A673 (cell line): ENCODE measurements around the gene SAMSN1. TPM values are rescaled to one million over a fixed set of nuclear protein-coding genes. Genes with fewer than 3 reads are reported as not detected.

Source experiments
- BruUV-seq: library from RNA; stranded (reverse); fragments of 400-500 nt; replicated peaks from 2 replicates; lab custom pipeline; 2021; lab: Mats Ljungman, UMichigan
- CTCF ChIA-PET: fragments of 300-600 bp; sonication (Branson Sonifier 250); formaldehyde crosslinking; loops from one replicate; lab custom pipeline; 2022; ENCODE audit warnings: antibody characterized with exemption; lab: Charles Lee
- POLR2A ChIA-PET: fragments of 300-600 bp; sonication (Branson Sonifier 250); formaldehyde crosslinking; loops from one replicate; lab custom pipeline; 2022; ENCODE audit warnings: antibody characterized with exemption; ENCODE audit not compliant: low non-redundant PET; lab: Charles Lee
- DNase-seq: peaks from one replicate; pipeline ENCODE4 v3.0.0-alpha.2; 2015; ENCODE audit warnings: low spot score
- H3K27ac ChIP-seq: fragments of 200-600 bp; sonication (generic); 2 replicates; pipeline ENCODE4 v1.5.1; 2016; ENCODE audit warnings: mixed run types, low read depth, mild to moderate bottlenecking, mixed read lengths, antibody characterized with exemption, low read length; ENCODE audit not compliant: poor library complexity, severe bottlenecking
- H3K27me3 ChIP-seq: fragments of 200-600 bp; sonication (generic); replicated peaks from 2 replicates; pipeline ENCODE4 v1.6.1; 2017; ENCODE audit warnings: mixed run types, low read depth, mild to moderate bottlenecking, mixed read lengths, antibody characterized with exemption, low read length; ENCODE audit not compliant: insufficient read depth, poor library complexity
- H3K36me3 ChIP-seq: fragments of 200-600 bp; sonication (generic); 2 replicates; pipeline ENCODE4 v1.6.1; 2016; ENCODE audit warnings: mixed run types, mild to moderate bottlenecking, mixed read lengths, antibody characterized with exemption, low read length; ENCODE audit not compliant: insufficient read depth, poor library complexity, severe bottlenecking
- H3K4me1 ChIP-seq: fragments of 200-600 bp; sonication (generic); 2 replicates; pipeline ENCODE4 v1.6.1; 2017; ENCODE audit warnings: mixed run types, mild to moderate bottlenecking, mixed read lengths, antibody characterized with exemption, low read length; ENCODE audit not compliant: insufficient read depth, poor library complexity, severe bottlenecking
- H3K4me3 ChIP-seq: fragments of 200-600 bp; sonication (generic); 2 replicates; pipeline ENCODE4 v1.5.1; 2016; ENCODE audit warnings: low read depth, mixed run types, mild to moderate bottlenecking, mixed read lengths, low read length; ENCODE audit not compliant: poor library complexity, severe bottlenecking
- H3K9me3 ChIP-seq: fragments of 200-600 bp; sonication (generic); 2 replicates; pipeline ENCODE4 v1.6.1; 2016; ENCODE audit warnings: mixed run types, low read depth, mild to moderate bottlenecking, mixed read lengths, antibody characterized with exemption, low read length; ENCODE audit not compliant: poor library complexity, severe bottlenecking
- EZH2 ChIP-seq: fragments of 200-600 bp; sonication (generic); IDR thresholded peaks from 2 replicates; pipeline ENCODE4 v1.6.1; 2017; ENCODE audit warnings: borderline replicate concordance, low read depth, mild to moderate bottlenecking, mixed read lengths, antibody characterized with exemption, low read length; ENCODE audit not compliant: poor library complexity, severe bottlenecking
- intact Hi-C: fragments of 100-400 bp; cut with micrococcal nuclease; formaldehyde crosslinking; loops from one replicate; pipeline ENCODE4 v1.10.0; 2022; ENCODE audit not compliant: unreplicated experiment
- total RNA-seq: library from RNA; stranded (reverse); gene quantifications from 2 replicates; pipeline ENCODE4 v1.2.3, GENCODE V29; 2021
- TF ChIP-seq, protein P1 (sequence below): fragments of 300-800, 200-600 bp; sonication (generic); conservative IDR thresholded peaks from 2 replicates; pipeline ENCODE4 v1.5.1; 2017; ENCODE audit warnings: low read depth, mild to moderate bottlenecking, antibody characterized with exemption, low read length, moderate library complexity, mixed read lengths

Gene SAMSN1
- total RNA-seq, 1 experiment from 2014 or later: not detected

DNA sequence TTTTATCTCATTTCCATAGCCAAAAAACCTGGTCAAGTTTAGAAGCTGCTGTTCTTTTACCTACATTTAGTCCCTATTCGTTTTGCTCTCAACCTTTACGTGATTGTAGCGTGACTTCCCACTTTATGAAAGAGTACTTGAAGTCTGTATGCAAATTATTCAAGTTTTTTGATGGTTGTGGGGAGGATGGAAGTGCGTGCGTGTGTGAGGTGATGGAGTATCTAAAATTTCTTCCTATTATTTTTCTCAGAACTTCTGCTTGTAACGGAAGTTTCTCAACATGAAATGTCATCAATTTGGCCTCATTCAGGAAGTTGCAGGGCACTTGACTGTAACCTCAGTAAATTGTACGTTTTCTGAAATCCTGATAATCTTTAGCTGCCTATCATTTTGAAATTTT, 64.0 kb downstream of the SAMSN1 start:
- H3K4me3 ChIP-seq: no peak overlapping the region
- H3K27ac ChIP-seq: no peak overlapping the region
- ChIA-PET POLR2A (interaction anchor here (0.6 kb wide), 1 partner anchor 390 kb away, joined by 5 read pairs; no protein-coding TSS in a partner anchor), CTCF (no interaction called here)
- H3K9me3 ChIP-seq: no peaks in the 10 kb centered on the region
- H3K4me1 ChIP-seq: peaks cover 19% of the 10 kb centered on the region
- DNase-seq: peak; percentile 33
- BruUV-seq: no TSS peak
- H3K36me3 ChIP-seq: no peaks in the 10 kb centered on the region
- intact Hi-C loops: no loop called here
- TF ChIP-seq, protein P1, sequence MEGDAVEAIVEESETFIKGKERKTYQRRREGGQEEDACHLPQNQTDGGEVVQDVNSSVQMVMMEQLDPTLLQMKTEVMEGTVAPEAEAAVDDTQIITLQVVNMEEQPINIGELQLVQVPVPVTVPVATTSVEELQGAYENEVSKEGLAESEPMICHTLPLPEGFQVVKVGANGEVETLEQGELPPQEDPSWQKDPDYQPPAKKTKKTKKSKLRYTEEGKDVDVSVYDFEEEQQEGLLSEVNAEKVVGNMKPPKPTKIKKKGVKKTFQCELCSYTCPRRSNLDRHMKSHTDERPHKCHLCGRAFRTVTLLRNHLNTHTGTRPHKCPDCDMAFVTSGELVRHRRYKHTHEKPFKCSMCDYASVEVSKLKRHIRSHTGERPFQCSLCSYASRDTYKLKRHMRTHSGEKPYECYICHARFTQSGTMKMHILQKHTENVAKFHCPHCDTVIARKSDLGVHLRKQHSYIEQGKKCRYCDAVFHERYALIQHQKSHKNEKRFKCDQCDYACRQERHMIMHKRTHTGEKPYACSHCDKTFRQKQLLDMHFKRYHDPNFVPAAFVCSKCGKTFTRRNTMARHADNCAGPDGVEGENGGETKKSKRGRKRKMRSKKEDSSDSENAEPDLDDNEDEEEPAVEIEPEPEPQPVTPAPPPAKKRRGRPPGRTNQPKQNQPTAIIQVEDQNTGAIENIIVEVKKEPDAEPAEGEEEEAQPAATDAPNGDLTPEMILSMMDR: no peak
- TF ChIP-seq EZH2: no peak
- no peaks in the 10 kb centered on the region for H3K27me3 ChIP-seq

DNA sequence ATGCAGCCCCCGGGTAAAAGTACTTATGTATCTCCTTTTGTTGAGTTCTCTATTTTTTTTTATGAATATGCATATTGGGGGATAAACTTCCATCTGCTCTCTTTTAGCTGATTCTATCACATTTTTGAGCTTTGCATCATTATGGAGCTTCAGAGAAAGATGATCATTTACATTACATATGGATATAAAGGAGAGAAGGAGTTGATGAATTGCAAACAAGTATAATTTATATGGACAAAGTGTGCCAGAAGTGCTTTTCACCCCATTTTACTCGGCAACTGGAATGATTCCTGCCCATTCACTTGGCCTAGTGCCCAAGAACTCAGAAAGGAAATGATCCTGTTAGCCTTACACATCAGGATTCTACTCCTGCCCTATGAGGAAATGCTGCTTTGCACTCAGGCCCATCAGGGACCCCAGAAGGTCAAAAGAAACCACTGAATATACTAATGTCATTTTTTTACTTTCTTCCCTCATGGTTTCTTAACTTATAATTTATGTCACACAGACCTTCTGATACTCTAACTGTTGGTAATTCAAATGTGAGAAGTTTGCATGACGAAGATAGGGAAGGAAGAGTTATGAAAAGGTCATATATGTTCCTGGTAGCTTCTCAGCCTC, 65.6 kb downstream of the SAMSN1 start:
- POLR2A ChIA-PET: no interaction called here

DNA sequence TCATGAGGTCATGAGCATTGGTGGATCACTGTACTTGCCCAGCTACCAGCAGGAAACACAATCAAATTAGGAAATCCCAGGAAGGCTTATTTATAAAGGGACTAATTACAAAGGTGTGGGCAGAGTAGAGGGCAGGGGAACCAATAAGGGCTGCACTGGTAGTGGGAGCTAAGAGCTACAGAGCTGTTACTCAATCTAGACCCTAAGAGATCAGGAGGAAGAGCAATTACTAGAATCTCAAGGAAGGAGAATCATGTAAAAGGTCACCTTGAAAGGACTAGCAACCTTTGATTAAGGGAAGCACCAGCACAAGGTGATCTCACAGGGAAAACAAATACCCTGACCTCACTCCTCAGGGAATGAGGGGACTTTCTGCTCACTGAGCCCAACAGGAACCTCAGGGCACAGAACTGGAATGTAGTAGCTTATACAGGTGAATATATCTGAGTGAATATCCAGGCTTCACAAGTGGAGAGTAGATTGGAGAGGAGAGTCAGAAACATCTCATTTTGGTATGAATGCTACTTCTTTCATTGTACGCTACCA, 66.8 kb downstream of the SAMSN1 start:
- no TSS peak for BruUV-seq
- no peak overlapping the region for H3K4me3 ChIP-seq
- no peak overlapping the region for H3K27ac ChIP-seq
- no peaks in the 10 kb centered on the region for H3K36me3 ChIP-seq
- ChIA-PET CTCF (no interaction called here), POLR2A (no interaction called here)
- no peak for TF ChIP-seq EZH2
- TF ChIP-seq, protein P1: no peak
- no peaks in the 10 kb centered on the region for H3K27me3 ChIP-seq
- peaks cover 19% of the 10 kb centered on the region for H3K4me1 ChIP-seq
- intact Hi-C loops: no loop called here
- no peak for DNase-seq
- no peaks in the 10 kb centered on the region for H3K9me3 ChIP-seq

More for the DNA sequence above, 65.6 kb downstream of the SAMSN1 start:
- TF ChIP-seq EZH2: no peak
- TF ChIP-seq, protein P1: no peak
- peaks cover 19% of the 10 kb centered on the region for H3K4me1 ChIP-seq
- H3K27ac ChIP-seq: no peak overlapping the region
- H3K4me3 ChIP-seq: no peak overlapping the region
- no peaks in the 10 kb centered on the region for H3K36me3 ChIP-seq
- intact Hi-C loops: no loop called here
- no peaks in the 10 kb centered on the region for H3K27me3 ChIP-seq
- CTCF ChIA-PET: no interaction called here
- no peaks in the 10 kb centered on the region for H3K9me3 ChIP-seq
- DNase-seq: peak; percentile 72
- no TSS peak for BruUV-seq
